Measurements from ENCODE around the gene KIAA1217.
"Not testable (repeated sequence)": the region's sequence is repeated elsewhere in the genome, so short reads cannot be mapped to it uniquely, and the experiment has no call there.

Gene KIAA1217

GRCh38 chr10:24292304-24293293 is 83.7 kb downstream of the KIAA1217 start:
- DNase-seq (ENCODE audit: low spot score): no peak

DNA sequence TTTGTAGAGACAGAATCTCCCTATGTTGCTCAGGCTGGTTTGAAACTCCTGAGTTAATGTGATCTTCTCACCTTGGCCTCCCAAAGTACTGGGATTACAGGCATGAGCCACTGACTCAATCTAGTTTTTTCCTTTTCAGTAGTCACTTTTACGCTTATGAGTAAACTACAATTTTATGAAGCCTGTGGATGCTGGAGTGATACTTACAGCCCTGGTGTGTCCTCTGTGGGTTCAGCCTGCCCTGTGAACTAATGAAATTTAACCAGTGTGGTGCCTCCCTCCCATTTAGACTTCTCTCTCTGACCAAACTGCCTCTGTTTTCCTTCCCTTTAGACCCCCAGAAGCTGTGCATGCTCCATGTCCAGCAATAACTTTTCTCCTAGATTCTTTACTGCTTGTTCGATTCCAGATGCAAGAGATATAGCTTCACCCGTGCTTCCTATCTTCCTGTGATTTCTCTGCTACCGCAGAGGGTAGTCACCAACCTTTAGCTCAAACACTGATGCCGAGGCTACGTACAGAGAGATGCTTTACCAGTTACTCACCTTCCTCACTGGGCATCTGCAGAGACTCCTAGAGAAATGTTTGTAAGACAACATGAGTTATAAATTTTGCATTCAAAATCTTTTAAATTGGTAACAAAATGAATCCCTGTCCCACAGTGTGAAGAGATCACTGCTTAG is 90.8 kb downstream of the KIAA1217 start:
- DNase-seq (ENCODE audit: low spot score): no peak

GRCh38 chr10:24303522-24304310 is 94.8 kb downstream of the KIAA1217 start:
- no peak for DNase-seq (ENCODE audit: low spot score)

- DNase-seq (ENCODE audit: low spot score): no peak
Measured at GRCh38 chr10:24305551-24306506, 96.9 kb downstream of the KIAA1217 start.

- DNase-seq (ENCODE audit: low spot score): no peak
Measured at GRCh38 chr10:24306507-24306875, 97.6 kb downstream of the KIAA1217 start.

- DNase-seq (ENCODE audit: low spot score): no peak
Measured at GRCh38 chr10:24307116-24307515, 98.2 kb downstream of the KIAA1217 start.

DNA sequence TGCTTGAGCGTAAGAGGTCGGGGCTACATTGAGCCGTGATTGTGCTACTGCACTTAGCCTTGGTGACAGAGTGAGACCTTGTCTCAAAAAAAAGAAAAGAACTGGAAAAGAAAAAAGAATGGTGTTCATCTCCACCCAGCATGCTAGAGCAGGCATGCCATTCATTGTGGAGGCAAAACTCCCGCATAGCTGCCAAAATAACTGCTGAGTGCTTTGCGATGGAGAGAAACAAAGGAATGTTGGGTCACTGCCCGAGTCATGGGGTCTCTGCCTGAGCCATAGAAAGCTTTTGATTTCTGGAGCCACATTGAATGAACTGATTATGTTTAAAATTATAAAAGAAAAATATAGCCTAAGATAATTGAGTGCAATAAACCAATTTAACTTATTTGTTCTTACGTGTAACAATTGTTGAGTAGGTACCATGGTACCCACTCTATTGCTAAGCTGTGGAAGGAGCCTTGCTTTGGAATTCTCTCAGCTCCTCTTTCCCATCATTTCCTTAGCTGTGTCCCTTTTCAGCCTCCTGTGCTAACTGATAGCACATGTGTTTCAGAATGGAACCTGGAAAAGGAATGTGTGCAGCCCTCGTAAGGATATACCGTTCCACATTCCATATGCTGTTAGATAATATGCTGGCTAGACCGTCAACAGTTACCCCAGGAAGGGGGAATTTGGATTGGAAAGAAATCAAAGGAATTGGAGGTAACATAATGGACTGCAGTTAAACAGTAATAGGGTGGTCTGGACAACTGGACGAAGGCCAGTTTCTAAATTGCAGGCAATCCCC is 99.0 kb downstream of the KIAA1217 start:
- DNase-seq (ENCODE audit: low spot score): no peak

DNA sequence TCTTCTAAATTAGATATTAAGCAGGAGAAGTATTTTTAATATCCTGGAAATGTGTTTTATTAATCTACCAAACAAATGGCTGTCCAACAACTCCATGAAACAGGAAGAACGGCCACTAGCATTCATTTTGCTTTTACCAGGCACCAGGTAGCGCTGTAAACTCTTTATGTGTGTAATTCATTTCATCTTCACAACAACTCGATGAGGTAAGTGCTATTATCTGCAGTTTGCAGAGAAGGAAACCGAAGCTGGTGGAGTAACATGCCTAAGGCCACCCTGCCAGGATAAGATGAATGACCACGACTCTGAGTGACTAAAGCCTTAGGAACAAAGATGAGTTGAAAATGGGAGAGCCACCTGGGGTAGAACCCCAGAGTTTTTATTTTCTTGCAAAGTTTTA is 101.2 kb downstream of the KIAA1217 start:
- no peak for DNase-seq (ENCODE audit: low spot score)

DNA sequence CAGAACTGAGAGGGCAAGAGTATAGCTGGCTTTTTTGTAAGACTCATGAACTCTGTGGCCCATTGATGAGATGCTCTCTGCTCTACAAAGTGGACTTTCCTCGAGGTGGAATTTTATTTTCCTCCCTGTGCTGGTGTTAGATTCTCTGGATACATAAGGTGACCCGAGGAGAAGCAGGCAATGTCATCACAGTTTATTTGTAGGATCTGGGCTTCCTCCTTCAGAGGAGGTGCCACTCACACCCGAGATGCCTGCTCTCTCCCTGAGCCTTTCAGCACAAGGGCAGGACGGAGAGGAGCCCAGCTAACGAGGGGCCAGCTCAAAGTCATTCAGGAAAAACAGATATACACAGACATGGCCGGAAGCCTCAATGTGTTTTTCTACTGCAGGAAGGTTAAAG is 103.0 kb downstream of the KIAA1217 start:
- DNase-seq (ENCODE audit: low spot score): no peak

GRCh38 chr10:24313283-24313682 is 104.3 kb downstream of the KIAA1217 start:
- no peak for DNase-seq (ENCODE audit: low spot score)

DNA sequence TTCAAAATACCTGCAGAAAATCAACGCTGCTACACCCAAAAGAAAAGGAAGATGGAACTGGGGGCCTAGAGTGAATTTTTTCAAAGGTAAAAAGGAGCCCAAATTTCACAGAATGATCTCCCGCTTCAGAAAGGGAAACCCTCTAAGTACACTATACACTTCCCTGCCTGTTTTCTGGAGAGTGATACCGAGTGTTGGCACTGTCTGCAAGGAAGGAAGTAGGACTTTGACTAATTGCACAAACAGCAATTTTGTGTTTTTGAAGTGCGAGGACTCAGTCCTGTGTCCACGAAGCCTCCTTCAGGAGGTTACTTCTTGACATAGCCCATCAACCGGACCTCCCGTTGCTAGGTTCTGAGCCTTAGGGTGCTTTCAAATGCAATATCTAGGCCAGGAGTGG is 106.3 kb downstream of the KIAA1217 start:
- no peak for DNase-seq (ENCODE audit: low spot score)

GRCh38 chr10:24318517-24318916 is 109.6 kb downstream of the KIAA1217 start:
- no peak for DNase-seq (ENCODE audit: low spot score)

GRCh38 chr10:24320373-24320772 is 111.4 kb downstream of the KIAA1217 start:
- DNase-seq (ENCODE audit: low spot score): no peak

DNA sequence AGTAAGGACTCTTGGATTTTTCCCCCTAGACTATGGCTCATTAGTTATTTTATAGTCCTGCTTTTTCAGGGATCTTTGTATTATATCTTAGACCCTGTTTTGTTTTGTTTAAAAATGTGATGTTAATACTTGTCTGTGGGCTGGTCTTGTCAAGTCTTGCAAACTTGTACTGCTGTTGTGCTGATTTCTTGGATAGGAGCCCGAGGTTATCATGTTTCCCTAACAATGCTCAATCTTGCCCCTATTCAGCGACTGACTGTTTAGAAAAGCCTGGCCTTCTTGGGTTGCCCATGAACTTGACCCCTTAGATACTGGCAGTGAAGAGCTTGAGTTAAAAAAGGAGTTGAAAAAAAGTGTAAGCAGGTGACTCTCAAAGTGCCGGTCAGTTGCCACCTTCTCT is 115.7 kb downstream of the KIAA1217 start:
- no peak for DNase-seq (ENCODE audit: low spot score)

DNA sequence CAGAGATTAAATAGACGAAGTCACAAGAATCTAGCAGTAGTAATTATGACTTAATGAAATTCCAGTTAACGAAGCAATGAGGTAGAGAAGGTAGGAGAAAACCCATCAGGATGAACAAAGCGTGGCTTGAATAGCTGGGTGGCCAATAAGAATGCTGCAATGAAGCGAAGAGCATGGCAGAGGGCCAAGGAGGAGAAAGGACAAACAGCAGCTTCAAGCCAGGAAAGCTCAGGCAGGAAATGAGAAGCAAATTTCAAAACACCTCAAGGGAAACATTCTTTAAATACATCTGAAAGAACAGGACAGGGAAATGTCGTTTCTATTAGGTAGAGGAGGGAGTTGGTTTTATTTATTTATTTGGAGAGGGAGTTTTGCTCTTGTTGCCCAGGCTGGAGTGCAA is 122.5 kb downstream of the KIAA1217 start:
- DNase-seq (ENCODE audit: low spot score): no peak

DNA sequence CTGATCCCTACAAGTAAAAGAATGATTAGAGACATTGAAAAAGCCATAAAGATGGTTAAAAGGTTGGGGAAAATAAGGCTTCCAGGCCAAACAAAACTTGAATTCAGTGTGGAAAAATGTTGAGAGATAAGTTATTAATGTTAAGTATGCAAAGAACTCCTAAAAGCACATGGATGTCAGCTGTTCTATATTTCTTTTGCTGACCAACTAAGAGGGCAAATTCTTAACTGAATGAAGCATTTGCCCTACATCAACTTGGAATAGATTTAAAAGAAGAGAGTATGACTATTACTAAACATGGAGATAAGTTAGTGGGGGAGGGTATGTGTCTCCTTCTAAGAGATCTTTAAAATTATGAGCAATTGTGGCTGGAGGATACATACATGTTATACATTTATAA is 124.8 kb downstream of the KIAA1217 start:
- DNase-seq (ENCODE audit: low spot score): no peak

GRCh38 chr10:24334279-24334939 is 125.5 kb downstream of the KIAA1217 start:
- no peak for DNase-seq (ENCODE audit: low spot score)

GRCh38 chr10:24337723-24338122 is 128.8 kb downstream of the KIAA1217 start:
- not testable (repeated sequence) for DNase-seq (ENCODE audit: low spot score)

- no peak for DNase-seq (ENCODE audit: low spot score)
Measured at GRCh38 chr10:24339387-24339786, 130.4 kb downstream of the KIAA1217 start.

DNA sequence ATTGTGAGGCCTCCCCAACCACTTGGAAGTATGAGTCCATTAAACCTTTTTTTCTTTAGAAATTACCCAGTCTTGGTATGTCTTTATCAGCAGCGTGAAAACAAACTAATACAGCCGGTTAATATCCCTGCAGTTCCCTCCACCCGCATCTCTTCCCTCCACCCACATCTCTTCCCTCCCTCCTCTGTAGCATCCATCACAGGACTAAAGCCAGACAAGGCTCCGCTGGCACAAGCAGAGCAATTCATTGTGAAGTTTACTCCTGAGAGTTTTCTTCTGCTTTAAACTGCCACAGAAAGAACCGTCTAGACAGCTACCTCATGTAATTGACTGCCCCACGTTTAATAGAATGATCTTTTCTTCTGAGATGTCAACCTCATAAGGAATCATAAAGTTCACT is 131.5 kb downstream of the KIAA1217 start:
- no peak for DNase-seq (ENCODE audit: low spot score)

Data from CD4-positive, alpha-beta T cell treated with Interleukin-6 at 100 ng/mL for 8 hours (primary cell).